PC-9 (cell line): ENCODE data around the gene DNAJC15. TPM values are rescaled to one million over a fixed set of nuclear protein-coding genes. Genes with fewer than 3 reads are reported as not detected.

ENCODE experiments used
- BruUV-seq: library from RNA; stranded (reverse); fragments of 400-500 nt; replicated peaks from 2 replicates; lab custom pipeline; 2021; lab: Mats Ljungman, UMichigan
- CTCF ChIA-PET: fragments of 300-600 bp; sonication (Branson Sonifier 250); formaldehyde crosslinking; loops from one replicate; lab custom pipeline; 2022; ENCODE audit warnings: antibody characterized with exemption; lab: Charles Lee
- POLR2A ChIA-PET: fragments of 300-600 bp; sonication (Branson Sonifier 250); formaldehyde crosslinking; loops from one replicate; lab custom pipeline; 2022; ENCODE audit warnings: antibody characterized with exemption; ENCODE audit not compliant: unreplicated experiment; lab: Charles Lee
- DNase-seq, 2 experiments: peaks; one replicate each; pipeline versions ENCODE4 v3.0.0 to v3.0.0-alpha.2; 2015 to 2022; ENCODE audit warnings: mixed read lengths in 1 of 2
- H2AFZ ChIP-seq: fragments of 200-600 bp; sonication (generic); 2 replicates; pipeline ENCODE4 v1.8.1; 2017; ENCODE audit warnings: antibody characterized with exemption
- H3F3A ChIP-seq: fragments of 200-600 bp; sonication (generic); 2 replicates; pipeline ENCODE4 v1.8.1; 2017; ENCODE audit warnings: antibody characterized with exemption, mild to moderate bottlenecking, low read depth; ENCODE audit not compliant: insufficient read depth
- H3K27ac ChIP-seq: fragments of 200-600 bp; sonication (generic); 2 replicates; pipeline ENCODE4 v1.6.1; 2016; ENCODE audit warnings: mixed run types
- H3K27me3 ChIP-seq: fragments of 200-600 bp; sonication (generic); 2 replicates; pipeline ENCODE4 v1.6.1; 2016; ENCODE audit warnings: low read depth, mixed run types; ENCODE audit not compliant: insufficient read depth
- H3K36me3 ChIP-seq: fragments of 200-600 bp; sonication (generic); 2 replicates; pipeline ENCODE4 v1.6.1; 2016; ENCODE audit warnings: low read depth, mixed run types
- H3K4me1 ChIP-seq: fragments of 200-600 bp; sonication (generic); replicated peaks from 2 replicates; pipeline ENCODE4 v1.6.1; 2016; ENCODE audit warnings: mixed run types; ENCODE audit not compliant: insufficient read depth
- H3K4me2 ChIP-seq: fragments of 200-600 bp; sonication (generic); 2 replicates; pipeline ENCODE4 v1.6.1; 2017; ENCODE audit warnings: mixed run types
- H3K4me3 ChIP-seq: fragments of 200-600 bp; sonication (generic); 2 replicates; pipeline ENCODE4 v1.6.1; 2016; ENCODE audit warnings: mixed run types
- H3K79me2 ChIP-seq: fragments of 200-600 bp; sonication (generic); 2 replicates; pipeline ENCODE4 v1.6.1; 2017; ENCODE audit warnings: low read depth, mixed run types
- H3K9me2 ChIP-seq: fragments of 200-600 bp; sonication (generic); 2 replicates; pipeline ENCODE4 v1.8.1; 2017; ENCODE audit warnings: mild to moderate bottlenecking; ENCODE audit not compliant: insufficient read depth
- H3K9me3 ChIP-seq: fragments of 200-600 bp; sonication (generic); 2 replicates; pipeline ENCODE4 v1.8.1; 2016; ENCODE audit warnings: low read depth; ENCODE audit not compliant: insufficient read depth
- H4K20me1 ChIP-seq: fragments of 200-600 bp; sonication (generic); 2 replicates; pipeline ENCODE4 v1.8.1; 2017; ENCODE audit not compliant: insufficient read depth
- CTCF ChIP-seq: fragments of 200-600 bp; sonication (generic); conservative IDR thresholded peaks from 2 replicates; pipeline ENCODE4 v1.6.1; 2017; ENCODE audit warnings: mixed run types, antibody characterized with exemption, mild to moderate bottlenecking, moderate library complexity
- EZH2 ChIP-seq: fragments of 200-600 bp; sonication (generic); IDR thresholded peaks from 2 replicates; pipeline ENCODE4 v1.8.0; 2017; ENCODE audit warnings: antibody characterized with exemption, low read depth
- intact Hi-C: fragments of 100-400 bp; cut with micrococcal nuclease; formaldehyde crosslinking; loops from one replicate; pipeline ENCODE4 v1.10.0; 2022; ENCODE audit not compliant: unreplicated experiment
- total RNA-seq: library from RNA; stranded (reverse); gene quantifications from 2 replicates; pipeline ENCODE4 v1.2.3, GENCODE V29; 2021

The DNAJC15 gene
- total RNA-seq, 1 experiment from 2014 or later, result 14.8 TPM

- H3K4me3 ChIP-seq, result no peak overlapping the region
- no peaks in the 10 kb centered on the region for H3K27me3 ChIP-seq
- TF ChIP-seq EZH2, result no peak
- no peak for TF ChIP-seq CTCF
- H3K9me3 ChIP-seq, result no peaks in the 10 kb centered on the region
- H3F3A ChIP-seq, result no peaks in the 10 kb centered on the region
- no peak for DNase-seq
- no TSS peak for BruUV-seq
- H3K4me1 ChIP-seq, result peaks cover 7% of the 10 kb centered on the region; the same call in 1 of the 2 replicates
- no peaks in the 10 kb centered on the region for H3K36me3 ChIP-seq
- no peak overlapping the region for H2AFZ ChIP-seq
- CTCF ChIA-PET, result interaction anchor here (0.5 kb wide), 1 partner anchor 97 kb away, joined by 4 read pairs; no protein-coding TSS in a partner anchor
- POLR2A ChIA-PET, result no interaction called here
- no peaks in the 10 kb centered on the region for H3K9me2 ChIP-seq
- intact Hi-C loops, result no loop called here
- H3K79me2 ChIP-seq, result no peaks in the 10 kb centered on the region
- no peak overlapping the region for H3K27ac ChIP-seq
- H3K4me2 ChIP-seq, result no peak overlapping the region
- H4K20me1 ChIP-seq, result no peaks in the 10 kb centered on the region
These were observed 111.5 kb downstream of the DNAJC15 start for GRCh38 chr13:43134868-43135267.

GRCh38 chr13:43135516-43135915 is 112.1 kb downstream of the DNAJC15 start:
- H2AFZ ChIP-seq, result no peak overlapping the region
- no peaks in the 10 kb centered on the region for H3K9me3 ChIP-seq
- BruUV-seq, result no TSS peak
- H3F3A ChIP-seq, result no peaks in the 10 kb centered on the region
- H3K27me3 ChIP-seq, result no peaks in the 10 kb centered on the region
- H3K36me3 ChIP-seq, result no peaks in the 10 kb centered on the region
- intact Hi-C loops, result no loop called here
- peaks cover 7% of the 10 kb centered on the region; the same call in 1 of the 2 replicates for H3K4me1 ChIP-seq
- no peaks in the 10 kb centered on the region for H3K79me2 ChIP-seq
- H3K4me3 ChIP-seq, result no peak overlapping the region
- H3K9me2 ChIP-seq, result no peaks in the 10 kb centered on the region
- no peak overlapping the region for H3K27ac ChIP-seq
- H4K20me1 ChIP-seq, result no peaks in the 10 kb centered on the region
- ChIA-PET CTCF (interaction anchor here (0.5 kb wide), 1 partner anchor 97 kb away, joined by 4 read pairs; no protein-coding TSS in a partner anchor), POLR2A (no interaction called here)
- DNase-seq, result no peak
- TF ChIP-seq EZH2 (no peak), CTCF (no peak)
- H3K4me2 ChIP-seq, result no peak overlapping the region

DNA sequence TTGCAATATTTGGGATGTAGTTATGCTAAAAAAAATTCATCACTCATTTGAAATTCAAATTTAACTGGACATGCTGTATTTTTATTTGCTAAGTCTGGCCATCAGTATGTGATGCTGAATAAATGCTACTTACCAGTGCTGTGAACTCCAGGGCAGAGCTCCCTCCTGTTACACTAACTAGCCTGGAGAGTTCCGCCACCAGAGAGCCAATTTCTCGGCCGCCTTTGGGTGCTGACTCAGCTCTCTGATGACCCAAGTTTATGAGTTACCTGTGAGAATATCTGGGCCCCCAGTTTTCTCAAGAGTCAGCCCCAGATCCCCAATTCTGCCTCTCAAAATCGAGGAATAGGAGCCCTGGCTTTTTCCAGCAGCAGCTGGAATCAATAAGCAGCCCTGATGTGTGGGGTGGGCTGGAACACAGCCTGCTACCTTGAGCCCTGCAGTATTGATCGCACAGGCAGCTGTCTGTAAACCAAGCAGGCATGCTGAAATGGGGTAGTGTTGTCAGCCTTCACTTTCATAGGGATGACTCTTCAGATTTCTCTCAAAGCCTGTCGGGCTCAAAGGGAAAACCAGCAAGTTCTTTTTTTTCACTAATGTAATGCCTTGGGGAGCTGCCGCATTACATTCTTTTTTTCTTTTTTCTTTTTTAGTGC is 113.7 kb downstream of the DNAJC15 start:
- Histone ChIP-seq H3K79me2 (no peaks in the 10 kb centered on the region), H3K27me3 (no peaks in the 10 kb centered on the region), H4K20me1 (no peaks in the 10 kb centered on the region), H3K9me2 (no peaks in the 10 kb centered on the region), H3K27ac (no peak overlapping the region), H3K9me3 (no peaks in the 10 kb centered on the region), H3K4me3 (no peak overlapping the region), H3K4me1 (peaks cover 6% of the 10 kb centered on the region; the same call in 1 of the 2 replicates), H2AFZ (no peak overlapping the region), H3K36me3 (no peaks in the 10 kb centered on the region), H3F3A (no peaks in the 10 kb centered on the region), H3K4me2 (no peak overlapping the region)
- BruUV-seq, result no TSS peak
- no peak for DNase-seq
- TF ChIP-seq EZH2 (no peak), CTCF (no peak)
- POLR2A ChIA-PET, result no interaction called here
- CTCF ChIA-PET, result no interaction called here
- intact Hi-C loops, result no loop called here
